Upper lobe of left lung (tissue), 4 donors: Measurements from ENCODE around the gene DRC7.

Experiments
- EP300 ChIP-seq, 4 donors: sonication (generic); formaldehyde crosslinking; IDR thresholded peaks; one replicate each; pipeline ENCODE4 v1.5.1; 2017; ENCODE audit warnings: antibody characterized with exemption in 4 of 4, control low read depth in 2 of 4
- TF ChIP-seq, protein P1 (sequence below), 6 experiments: fragments of 450-650 bp in 4 of 6; fragments of 200-600 bp in 2 of 6; sonication (generic) in 2 of 6; IDR thresholded peaks; one replicate each; pipeline ENCODE4 v1.5.1; 2016 to 2019; ENCODE audit warnings: antibody characterized with exemption in 6 of 6

DNA sequence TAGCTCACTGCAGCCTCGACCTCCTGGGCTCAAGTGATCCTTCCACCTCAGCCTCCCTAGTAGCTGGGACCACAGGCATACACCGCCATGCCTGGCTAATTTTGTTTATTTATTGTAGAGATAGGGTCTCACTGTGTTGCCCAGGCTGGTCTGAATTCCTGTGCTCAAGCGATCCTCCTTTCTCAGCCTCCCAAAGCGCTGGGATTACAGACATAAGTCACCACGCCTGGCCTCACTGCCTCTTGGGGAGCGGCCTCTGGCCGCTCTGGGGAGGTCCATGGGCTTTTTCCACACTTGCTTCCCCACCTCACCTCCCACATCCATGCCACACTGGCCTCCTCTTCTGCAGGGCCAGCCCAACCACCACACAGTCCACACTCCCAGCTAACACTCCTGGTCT, 44.8 kb upstream of the DRC7 start:
- TF ChIP-seq, protein P1, sequence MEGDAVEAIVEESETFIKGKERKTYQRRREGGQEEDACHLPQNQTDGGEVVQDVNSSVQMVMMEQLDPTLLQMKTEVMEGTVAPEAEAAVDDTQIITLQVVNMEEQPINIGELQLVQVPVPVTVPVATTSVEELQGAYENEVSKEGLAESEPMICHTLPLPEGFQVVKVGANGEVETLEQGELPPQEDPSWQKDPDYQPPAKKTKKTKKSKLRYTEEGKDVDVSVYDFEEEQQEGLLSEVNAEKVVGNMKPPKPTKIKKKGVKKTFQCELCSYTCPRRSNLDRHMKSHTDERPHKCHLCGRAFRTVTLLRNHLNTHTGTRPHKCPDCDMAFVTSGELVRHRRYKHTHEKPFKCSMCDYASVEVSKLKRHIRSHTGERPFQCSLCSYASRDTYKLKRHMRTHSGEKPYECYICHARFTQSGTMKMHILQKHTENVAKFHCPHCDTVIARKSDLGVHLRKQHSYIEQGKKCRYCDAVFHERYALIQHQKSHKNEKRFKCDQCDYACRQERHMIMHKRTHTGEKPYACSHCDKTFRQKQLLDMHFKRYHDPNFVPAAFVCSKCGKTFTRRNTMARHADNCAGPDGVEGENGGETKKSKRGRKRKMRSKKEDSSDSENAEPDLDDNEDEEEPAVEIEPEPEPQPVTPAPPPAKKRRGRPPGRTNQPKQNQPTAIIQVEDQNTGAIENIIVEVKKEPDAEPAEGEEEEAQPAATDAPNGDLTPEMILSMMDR (IDR thresholded peaks at IDR 0.05), result no peak
- TF ChIP-seq EP300 (IDR thresholded peaks at IDR 0.05), result no peak
